Embryonic facial prominence (tissue), 1 donor: ENCODE measurements around the gene HID1.
"Not testable (repeated sequence)": the region's sequence is repeated elsewhere in the genome, so short reads cannot be mapped to it uniquely, and the experiment has no call there.

ENCODE experiments used
- DNase-seq: peaks from one replicate; pipeline ENCODE4 v3.0.0-alpha.2; 2016; ENCODE audit errors: extremely low spot score

HID1 gene

DNA sequence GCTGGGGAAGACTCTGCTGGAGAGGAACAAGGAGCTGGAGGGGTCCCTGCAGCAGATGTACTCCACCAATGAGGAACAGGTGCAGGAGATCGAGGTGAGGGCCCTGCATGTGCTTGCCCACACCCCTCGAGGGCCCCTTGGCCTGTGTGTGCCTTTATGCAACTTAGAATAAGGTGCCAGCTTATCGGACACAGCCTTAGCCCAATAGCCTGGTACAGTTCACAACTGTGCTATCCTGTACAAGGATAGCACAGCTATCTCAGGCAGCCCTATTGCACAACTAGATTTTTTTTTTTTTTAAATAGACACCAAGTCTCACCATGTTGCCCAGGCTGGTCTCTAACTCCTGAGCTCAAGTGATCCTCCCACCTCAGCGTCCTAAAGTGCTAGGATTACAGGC lies 27.0 kb upstream of the HID1 start:
- no peak for DNase-seq

DNA sequence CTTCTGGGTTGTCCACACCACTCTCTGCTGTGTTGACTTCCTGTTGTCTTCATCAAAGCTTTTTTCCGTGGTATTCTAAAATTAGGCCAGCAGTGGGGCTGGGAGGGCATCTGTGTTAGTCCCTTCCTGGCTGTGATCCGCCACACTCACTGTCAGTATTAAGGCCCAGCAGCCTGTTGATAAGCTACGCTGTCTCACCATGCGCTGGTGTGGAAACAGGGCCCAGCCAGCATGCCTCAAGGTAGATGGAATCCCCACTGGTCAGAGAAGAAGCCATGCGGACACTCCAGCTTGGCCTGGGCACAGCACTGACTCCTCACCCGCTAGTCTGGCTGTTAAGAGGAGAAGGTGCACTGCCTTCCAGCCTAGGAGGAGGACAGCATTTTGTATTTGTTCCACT lies 26.2 kb upstream of the HID1 start:
- no peak for DNase-seq

DNA sequence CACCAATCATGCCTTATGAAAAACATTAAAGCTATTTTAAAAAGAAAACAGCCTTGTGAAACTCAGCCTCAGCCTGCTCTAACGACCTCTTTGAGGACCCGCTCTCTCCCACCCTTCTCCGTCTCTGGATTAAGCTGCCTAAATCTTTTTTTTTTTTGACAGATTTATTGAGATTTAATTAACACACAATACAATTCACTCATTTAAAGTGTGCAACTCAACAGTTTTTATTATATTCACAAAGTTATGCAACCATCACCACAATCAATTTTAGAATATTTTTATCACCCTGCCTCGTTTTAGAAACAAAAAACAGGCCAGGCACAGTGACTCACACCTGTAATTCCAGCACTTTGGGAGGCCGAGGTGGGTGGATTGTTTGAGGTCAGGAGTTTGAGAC lies 23.3 kb upstream of the HID1 start:
- DNase-seq: no peak

DNA sequence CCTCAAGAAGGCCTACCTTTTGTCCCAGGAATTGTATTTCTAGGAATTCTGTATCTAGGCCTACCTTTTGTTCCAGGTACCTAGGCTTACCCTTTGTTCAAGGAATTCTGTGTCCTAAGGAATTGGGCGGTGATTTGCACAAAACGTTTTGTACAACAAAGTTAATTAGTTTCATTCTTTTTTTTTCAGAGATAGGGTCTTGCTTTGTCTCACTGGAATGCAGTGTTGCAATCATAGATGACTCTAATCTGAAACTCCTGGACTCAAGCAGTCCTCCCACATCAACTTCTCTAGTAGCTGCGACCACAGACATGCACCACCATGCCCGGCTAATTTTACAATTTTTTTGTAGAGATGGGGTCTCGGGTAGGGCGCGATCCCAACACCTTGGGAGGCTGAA lies 21.9 kb upstream of the HID1 start:
- no peak for DNase-seq

DNA sequence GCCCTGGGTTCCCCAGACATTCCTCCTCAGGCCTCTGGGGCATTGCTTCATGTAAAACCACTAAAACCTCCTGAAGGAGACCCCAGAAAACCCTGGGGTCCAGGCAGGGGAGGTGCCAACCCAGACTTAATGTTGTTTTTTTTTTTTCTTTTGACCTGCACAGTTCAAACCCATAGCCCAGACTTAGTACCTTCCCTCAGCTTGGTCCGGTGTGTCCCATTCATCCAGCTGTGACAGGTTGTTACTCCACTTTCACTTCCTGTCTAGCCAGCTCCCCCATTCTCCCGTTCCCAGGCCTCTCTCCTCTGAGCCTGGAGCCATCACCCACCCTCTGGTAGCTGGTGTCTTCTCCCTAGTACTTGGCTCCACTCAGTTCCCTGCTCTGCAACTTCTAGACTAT lies 19.7 kb upstream of the HID1 start:
- DNase-seq: no peak

DNA sequence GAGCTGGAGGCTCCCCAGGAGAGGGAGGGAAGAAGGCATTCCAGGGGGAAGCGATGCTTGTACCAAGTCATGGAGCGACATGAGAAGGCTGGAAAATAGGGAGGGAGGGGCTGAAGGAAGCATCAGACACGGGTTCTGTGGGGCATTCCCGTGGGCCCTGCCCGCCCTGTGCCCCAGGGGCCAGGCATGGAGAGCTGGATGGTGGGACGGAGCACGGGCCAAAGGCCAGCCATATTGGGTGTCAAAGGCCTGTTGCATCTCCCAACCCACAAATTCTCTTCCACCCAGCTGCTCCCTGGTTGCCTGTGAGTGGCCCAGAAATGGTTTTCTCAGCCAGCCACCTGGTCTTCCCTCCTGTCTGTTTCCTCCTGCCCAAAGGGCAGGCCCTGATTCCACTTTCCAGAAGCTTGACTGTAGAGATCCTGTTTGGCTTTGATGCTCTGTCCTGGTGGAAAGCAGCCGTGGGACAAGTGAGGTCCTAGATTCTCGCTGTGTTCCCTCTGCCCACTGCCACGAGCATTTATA lies 18.1 kb upstream of the HID1 start:
- no peak for DNase-seq

DNA sequence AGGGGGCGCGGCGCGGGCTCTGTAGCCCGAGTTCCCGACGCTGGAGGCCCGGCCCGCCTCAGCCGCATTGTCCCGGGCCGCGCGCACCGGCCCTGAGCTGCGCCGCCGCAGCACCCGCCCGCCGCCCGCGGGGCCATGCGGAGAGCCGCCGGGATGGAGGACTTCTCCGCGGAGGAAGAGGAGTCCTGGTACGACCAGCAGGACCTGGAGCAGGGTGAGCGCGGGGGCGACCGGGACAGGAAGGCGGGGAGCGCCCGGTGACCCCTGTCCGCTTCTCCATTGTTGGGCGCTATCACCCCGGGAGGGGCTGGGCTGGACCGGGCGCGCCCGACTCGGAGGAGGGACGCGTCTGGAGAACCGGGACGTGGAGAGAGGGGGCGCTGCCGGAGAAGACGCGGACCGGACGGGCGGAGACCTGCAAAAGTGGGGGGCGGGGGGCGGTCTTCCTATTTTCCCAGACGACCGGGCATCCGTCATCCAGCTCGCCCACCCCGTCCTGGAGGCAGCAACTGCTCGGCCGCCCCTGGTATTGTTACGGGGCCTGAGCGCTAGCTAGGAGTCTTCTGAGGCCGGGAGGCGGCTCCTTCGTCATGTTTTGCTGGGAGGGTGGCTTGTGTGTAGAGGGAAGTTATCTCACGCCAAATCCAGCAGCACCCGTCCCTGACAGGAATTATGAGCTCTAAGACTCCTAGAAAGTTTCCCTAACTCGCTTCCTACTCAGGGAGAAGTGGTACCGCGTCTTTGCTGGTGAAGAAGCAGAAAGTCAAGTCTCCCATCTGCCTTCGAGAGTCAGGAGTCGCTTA lies 15.6 kb upstream of the HID1 start:
- peak; percentile 73 for DNase-seq

DNA sequence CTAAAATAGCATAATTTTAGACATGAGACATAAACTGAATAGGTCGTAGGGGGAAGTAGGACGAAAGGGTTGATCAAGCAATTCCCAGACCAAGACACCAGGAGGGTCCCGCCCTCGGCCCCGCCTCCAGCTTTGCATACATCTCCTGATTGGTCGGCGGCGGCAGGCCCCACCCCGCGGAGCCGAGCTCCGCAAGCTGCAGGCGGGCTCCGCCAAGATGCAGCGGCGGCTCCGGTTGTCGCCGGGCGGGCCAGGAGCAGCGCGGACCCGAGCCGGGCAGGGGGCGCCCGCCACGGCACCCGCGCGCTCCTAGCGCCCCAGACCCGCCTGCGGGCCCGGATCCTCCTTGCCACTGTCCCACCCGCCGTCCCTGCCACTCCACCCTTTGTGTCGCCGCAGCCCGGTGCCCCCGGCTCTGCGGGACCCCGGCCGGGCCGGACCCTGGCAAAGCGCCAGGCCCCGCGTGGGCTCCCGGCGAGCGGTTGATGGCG lies 14.9 kb upstream of the HID1 start, which contains the start of gene CDR2L:
Gene CDR2L (plus strand): TSS at position 215 of the 491 bp plus-strand sequence. CDS start 412 bp downstream, outside the sequence.
- DNase-seq: peak; percentile 78

DNA sequence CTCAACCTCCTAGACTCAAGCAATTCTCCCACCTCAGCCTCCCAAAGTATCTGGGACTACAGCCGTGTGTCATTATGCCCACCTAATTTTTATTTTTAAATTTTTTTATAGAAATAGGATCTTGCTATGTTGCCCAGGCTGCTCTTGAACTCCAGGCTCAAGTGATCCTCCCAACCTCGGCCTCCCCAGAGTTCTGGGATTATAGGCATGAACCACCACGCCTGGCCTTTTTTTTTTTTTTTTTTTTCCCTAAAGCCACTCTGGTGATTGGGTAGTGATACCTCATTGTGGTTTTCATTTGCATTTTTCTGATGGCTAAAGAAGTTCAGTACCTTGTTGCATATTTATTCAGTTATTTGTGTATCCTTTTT lies 13.6 kb upstream of the HID1 start:
- no peak for DNase-seq

DNA sequence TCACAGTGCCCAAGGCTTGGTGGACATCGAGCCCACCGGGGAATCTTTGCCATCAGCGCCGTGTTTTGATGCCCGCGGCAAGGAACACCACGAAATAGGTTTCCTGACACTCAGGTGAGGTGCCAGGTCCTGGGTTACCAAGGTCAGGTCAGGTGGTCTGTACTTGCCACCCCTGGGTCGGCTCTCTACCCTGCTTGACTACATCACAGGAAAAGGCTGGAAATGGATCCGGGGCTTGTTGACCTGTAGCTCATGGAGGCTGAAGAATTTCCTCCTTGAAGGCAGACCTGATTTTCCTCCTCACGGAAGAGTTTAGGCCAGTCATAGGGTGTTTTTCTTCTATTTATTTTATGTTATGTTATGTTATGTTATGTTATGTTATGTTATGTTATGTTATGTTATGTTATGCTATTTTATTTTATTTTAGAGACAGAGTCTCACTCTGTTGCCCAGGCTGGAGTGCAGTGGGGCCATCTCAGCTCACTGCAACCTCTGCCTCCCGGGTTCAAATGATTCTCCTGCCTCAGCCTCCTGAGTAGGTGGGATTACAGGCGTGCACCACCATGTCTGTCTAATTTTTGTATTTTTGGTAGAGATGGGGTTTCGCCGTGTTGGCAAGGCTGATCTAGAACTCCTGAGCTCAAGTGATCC lies 10.2 kb upstream of the HID1 start:
- DNase-seq: not testable (repeated sequence)

DNA sequence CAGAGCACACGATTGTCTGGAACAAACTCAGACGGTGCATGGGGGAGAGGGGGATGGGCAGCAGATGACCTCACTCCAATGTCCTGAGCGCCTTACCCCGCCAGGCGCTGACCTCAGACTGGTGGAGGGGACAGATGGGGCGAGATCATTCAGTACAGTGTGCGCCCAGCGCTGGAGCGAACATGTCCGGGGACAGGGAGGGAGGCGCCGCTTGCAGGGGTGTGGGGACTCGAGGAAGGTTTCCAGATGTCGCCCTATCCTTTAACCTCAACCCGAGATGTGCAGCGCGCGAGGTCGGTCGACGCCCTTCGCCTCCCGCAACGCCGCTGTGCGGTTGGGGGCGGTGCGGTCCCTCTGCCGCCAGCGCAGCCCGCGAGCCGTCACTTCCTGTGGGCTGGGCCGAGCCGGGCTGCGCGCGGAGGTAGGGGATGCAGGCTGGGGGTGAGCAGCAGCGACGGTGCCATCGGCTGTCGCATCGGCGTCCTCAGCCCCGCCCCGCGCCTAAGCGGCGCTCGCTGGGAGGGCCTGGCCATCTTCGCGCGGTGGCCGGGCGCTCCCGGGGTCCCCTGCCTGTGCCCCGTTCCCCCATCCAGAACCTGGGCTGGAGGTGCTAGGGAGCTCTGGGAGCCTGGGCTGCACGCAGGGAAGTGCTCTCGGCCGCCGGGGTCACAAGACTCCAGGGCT lies 9.6 kb upstream of the HID1 start:
- peak; percentile 53 for DNase-seq

DNA sequence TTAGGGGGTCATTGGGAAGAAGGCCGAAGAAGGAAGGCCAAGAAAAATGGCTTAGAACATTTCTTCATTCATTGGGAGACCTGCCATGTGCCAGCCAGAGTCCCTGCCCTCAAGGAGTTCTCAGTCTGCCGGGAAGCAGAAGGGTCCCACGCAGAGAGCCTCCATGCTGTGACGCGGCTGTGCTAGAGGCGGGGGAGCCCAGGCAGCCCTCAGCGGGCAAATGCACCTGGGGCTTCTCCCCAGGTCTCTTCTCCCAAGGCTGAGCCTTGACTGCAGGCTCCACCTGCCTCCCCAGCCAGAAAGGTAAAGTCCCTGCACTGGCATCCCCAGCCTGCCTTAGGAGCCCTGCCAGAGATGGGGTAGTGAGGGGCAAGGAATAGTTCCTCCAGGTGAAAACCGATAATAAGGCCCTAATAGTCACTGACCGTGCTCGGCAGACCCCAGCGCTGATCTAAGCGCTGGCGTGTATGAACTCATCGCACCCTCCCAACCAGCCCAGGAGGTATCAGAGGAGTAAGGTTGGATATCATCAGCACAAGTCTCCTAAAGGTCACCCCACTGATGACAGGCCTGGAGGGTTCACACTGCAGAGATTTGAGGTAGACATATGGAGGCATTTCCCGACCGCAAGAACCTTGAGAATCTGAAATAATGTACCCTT lies 8.9 kb upstream of the HID1 start:
- DNase-seq: no peak

DNA sequence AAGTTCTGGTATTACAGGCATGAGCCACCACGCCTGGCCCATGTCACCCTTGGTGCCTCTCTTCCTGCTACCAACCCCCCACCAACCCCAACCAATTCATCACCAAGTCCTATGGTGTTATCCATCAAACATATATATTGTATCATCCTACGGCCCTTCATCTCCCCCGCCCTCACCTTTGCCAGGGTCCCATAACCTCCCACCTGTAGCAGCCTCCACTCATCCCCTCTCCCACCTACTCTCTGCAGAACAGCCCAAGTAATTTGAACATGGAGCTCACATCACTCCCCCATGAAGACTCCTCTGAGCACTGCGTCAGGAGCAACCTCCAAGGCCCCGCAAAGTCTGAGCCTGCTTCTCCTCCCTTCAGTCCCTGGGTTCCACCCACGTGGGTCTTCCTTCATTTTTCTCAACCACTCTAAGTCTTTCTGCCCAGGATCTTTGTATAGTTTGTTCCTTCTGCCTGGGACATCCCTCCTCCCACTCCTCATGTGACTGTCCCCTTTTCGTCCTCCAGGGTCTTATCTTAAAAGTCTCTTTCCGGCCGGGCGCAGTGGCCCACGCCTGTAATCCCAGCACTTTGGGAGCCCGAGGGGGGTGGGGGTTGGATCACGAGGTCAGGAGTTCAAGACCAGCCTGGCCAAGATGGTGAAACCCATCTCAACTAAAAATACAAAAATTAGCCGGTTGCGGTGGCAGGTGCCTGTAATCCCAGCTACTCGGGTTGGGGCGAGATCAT lies 7.0 kb upstream of the HID1 start:
- no peak for DNase-seq

DNA sequence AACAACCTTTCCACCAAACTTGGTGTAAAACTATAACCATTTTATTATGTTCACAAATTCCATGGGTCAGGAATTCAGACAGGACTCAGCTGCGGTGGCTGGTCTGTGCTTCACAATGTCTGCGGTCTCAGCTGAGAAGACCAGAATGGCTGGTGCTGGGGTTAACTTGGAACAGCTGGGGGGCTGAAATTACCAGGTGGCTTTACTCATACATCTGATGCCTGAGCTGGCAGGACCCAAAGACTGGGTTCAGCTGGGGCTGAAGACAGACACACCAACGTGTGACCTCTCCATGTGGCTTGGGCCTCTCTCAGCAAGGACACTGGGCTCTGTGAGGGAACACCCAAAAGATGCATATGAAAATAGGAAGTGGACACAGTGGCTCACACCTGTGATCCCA lies 5.7 kb upstream of the HID1 start:
- DNase-seq: no peak

DNA sequence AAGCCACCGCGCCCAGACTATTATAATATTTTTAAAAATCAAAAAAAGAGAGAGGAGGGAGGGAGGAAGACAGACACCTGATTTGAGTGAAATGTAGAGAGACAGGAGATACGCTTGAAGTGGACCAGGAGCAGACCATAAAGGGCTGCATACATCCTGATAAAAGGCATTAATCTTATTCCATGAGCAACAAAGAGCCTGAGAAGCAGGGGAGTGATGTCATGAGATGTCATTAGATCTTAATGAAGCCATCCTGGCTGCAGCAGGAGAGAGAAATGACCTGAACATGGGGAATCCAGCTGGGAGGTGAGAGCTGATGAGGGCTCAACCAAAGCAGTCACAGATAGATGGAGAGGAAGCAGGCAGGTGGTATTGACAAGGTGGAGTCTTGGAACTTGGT lies 5.2 kb upstream of the HID1 start:
- DNase-seq: no peak

DNA sequence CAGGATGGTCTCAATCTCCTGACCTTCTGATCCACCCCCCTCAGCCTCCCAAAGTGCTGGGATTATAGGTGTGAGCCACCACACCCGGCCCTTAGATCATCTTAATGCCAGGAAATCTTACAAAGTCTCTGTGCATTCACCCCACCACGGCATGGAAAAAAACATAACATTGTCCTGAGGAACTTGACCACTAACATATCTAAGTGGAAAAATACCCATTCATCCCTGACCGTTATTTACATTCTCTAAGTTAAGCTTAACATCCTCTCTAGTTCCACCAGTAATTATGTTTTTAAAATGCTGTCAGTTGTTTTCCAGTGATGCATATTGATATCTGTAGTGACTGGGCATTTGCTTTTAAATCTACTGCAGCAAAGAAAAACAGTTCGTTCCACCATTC lies 3.4 kb upstream of the HID1 start:
- no peak for DNase-seq

DNA sequence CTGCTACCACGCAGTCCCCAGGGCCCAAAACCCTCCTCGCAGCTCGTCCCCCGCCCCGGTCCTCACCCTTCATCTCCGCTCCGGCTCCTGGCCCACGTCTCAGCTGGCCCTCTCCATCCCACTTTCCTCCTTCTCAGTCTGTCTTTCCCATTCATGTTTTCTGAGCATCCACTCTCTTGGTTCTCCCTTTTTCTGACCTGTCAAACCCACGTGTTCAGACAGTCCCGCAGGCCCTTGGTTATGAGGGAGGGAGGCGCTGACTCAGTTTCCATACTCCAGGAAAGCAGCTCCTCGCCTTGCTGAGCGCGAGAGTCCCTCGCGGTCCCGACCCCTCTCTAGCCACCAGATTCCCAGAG lies 392 bp upstream of the HID1 start:
- no peak for DNase-seq

DNA sequence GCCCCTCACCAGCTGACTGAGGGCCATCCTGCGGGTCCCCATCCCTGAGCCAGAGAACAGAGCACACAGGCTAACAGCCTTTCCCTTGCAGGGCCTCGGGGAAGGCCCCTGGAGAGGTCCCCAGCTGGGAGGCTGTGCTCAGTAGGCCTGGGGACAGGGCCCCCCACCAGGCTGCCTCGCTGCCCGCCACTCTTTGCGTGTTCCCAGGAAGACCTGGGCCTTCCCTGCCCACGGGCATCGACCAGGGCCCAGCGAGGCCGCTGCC lies 785 bp downstream of the HID1 start:
- no peak for DNase-seq

DNA sequence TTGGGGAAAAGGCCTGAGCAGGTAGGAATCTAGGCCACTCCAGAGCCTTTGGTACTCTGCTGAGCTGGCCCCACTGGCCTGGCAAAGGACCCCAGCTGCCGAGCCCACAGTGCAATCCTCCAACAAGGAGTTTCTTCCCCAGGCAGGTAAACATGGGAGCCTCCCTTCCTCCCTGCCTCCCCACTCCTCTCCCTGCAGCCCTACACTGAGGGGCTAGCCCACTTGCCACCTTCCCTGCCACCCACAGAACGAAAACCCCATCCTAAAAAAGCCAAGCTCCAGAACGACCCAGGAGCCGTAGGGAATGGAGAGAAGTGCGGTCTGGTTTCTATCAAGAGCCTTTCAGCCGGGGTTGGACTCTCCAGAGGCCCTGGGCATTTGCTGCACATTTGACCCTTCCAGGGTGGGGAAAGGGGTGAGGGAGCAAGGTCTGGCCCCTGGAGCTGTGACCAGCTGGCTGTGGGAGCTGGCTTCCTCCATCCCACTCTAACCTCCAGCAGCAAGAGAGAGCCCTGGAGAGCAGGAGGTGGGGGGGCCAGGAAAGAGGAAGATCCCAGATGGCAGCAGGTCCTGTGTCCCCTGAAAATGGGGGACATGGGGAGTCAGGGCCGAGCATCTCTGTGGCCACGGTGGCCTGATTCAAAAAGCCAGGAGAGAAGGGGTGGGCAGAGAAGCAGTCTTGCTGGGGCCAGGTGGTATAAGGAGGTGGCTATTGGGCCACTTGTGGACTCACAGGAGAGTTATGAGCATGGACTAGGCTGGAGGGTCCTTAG lies 1.3 kb downstream of the HID1 start:
- no peak for DNase-seq

DNA sequence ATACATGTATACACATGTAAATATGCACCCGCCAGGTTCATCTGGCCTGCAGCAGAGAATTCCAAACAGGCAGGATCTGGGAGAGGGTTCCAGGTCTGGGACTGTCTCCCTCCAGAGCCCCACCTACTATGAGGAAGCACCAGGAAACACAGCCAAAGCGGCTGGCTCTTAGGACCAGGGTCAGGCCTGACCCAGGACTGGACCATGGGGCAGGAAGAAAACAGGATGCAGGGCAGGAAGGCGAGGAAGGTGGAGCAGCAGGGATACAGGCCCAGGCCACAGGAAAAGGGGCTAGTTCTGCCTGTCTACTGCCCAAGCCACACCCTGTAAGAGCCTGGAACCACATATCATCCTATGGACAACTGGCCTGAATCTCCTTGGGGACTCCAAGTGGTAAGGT lies 2.2 kb downstream of the HID1 start:
- DNase-seq: no peak

DNA sequence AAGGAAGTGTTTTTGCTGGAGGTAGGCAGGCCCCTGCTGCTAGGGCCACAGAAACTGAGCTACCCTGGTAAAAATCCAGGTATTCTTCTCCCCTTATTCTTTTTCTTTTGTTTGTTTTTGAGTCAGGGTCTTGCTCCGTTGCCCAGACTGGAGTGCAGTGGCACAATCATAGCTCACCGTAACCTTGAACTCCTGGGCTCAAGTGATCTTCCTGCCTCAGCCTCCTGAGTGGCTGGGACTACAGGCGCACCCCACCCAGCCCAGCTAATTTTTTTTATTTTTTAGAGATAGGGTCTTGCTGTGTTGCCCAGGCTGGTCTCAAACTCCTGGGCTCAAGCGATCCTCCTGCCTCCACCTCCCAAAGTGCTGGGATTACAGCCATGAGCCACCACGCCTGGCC lies 3.1 kb downstream of the HID1 start:
- not testable (repeated sequence) for DNase-seq
